ENCODE measurements around the gene MAPK6. TPM values are rescaled to one million over a fixed set of nuclear protein-coding genes. Genes with fewer than 3 reads are reported as not detected.
A peak's percentile ranks its signal among the peaks of the same experiment; 100 is the strongest.

The MAPK6 gene
- total RNA-seq, 4 donors from 2014 or later: 30.3 to 69.4 (median 42.0) TPM

DNA sequence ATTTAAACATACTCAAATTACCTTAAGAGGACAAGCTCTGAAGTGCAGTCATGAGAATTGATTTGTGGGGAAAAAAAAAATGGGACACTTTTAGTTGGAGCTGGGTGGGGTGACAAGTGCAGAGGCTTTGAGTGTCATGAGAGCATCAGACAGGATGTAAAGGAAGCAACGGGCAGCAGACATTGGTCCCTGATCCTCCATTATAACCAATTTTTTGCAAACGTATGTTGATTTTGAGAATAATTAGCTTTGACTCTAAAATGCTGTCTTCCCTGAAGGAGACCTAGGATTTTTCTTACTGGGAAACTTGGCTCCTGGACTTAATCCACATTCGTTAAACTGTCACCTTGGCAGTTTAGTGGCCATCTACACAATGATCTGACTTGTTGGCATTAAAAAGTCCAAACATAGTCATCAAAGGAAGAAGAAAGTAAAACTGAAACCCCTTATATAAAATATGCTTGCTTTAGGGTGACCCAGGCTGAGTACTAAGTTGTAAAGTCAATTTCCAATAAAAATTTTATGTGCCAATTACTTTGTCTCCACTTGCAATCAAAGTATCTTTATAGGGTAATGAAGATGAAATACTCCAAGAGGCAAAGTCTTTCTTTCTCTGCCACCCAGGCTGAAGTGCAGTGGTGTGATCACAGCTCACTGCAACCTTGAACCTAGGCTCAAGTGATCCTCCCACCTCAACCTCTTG is 48.0 kb downstream of the MAPK6 start:
- peaks cover 0 to 14% (median 0%) of the 10 kb centered on the region in 4 donors for H3K36me3 ChIP-seq

DNA sequence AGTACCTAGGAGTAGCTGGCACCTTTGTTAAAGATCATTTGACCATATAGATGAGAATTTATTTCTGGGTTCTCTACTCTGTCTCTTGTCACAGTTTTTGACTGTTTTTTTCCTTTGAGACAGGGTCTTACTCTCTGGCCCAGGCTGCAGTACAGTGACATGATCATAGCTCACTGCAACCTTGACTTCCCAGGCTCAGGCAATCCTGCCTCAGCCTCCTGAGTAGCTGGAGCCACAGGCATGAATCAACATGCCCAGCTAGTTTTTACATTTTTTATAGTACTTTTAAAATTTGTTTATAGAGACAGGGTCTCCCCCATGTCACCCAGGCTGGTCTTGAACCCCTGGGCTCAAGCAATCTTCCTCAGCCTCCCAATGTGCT is 48.5 kb downstream of the MAPK6 start:
- H3K4me1 ChIP-seq: peaks cover 9 to 56% (median 25%) of the 10 kb centered on the region in 4 donors
- DNase-seq: no peak
- in situ Hi-C loops (cut with MboI; ENCODE audit: low pct_ligation_motif_present in 1 of 4, low pct_unique_long_range_greater_than_20kb in 1 of 4, low sequenced_read_pairs in 3 of 4) (no loop called here), intact Hi-C loops (cut with DNase I; ENCODE audit: low total_unique reads) (no loop called here)
- H3K36me3 ChIP-seq: peaks cover 0 to 13% (median 0%) of the 10 kb centered on the region in 4 donors
- H3K4me3 ChIP-seq: no peak overlapping the region
- H3K27ac ChIP-seq: peak overlapping the region; percentile 17 to 59 (median 37)
- no peaks in the 10 kb centered on the region for H3K9me3 ChIP-seq
- TF ChIP-seq POLR2AphosphoS5 (IDR thresholded peaks at IDR 0.05): no peak
- TF ChIP-seq, protein P1, sequence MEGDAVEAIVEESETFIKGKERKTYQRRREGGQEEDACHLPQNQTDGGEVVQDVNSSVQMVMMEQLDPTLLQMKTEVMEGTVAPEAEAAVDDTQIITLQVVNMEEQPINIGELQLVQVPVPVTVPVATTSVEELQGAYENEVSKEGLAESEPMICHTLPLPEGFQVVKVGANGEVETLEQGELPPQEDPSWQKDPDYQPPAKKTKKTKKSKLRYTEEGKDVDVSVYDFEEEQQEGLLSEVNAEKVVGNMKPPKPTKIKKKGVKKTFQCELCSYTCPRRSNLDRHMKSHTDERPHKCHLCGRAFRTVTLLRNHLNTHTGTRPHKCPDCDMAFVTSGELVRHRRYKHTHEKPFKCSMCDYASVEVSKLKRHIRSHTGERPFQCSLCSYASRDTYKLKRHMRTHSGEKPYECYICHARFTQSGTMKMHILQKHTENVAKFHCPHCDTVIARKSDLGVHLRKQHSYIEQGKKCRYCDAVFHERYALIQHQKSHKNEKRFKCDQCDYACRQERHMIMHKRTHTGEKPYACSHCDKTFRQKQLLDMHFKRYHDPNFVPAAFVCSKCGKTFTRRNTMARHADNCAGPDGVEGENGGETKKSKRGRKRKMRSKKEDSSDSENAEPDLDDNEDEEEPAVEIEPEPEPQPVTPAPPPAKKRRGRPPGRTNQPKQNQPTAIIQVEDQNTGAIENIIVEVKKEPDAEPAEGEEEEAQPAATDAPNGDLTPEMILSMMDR (IDR thresholded peaks at IDR 0.05): no peak
- TF ChIP-seq EP300 (IDR thresholded peaks at IDR 0.05; ENCODE audit: low read depth): no peak
- no peak for TF ChIP-seq POLR2A (IDR thresholded peaks at IDR 0.05)
- no peaks in the 10 kb centered on the region for H3K27me3 ChIP-seq

More for the DNA sequence above, 48.0 kb downstream of the MAPK6 start:
- DNase-seq: peak; percentile 59
- 37 to 46% methylated on average over 3 of the region's 3 CpGs for whole genome bisulfite sequencing, 2 donors (ENCODE audit: low coverage in 1 of 2)
- intact Hi-C loops (cut with DNase I; ENCODE audit: low total_unique reads) (no loop called here), in situ Hi-C loops (cut with MboI; ENCODE audit: low pct_ligation_motif_present in 1 of 4, low pct_unique_long_range_greater_than_20kb in 1 of 4, low sequenced_read_pairs in 3 of 4) (no loop called here)
- peak in 2 of 3 donors; percentile 59 to 60 for TF ChIP-seq POLR2AphosphoS5 (IDR thresholded peaks at IDR 0.05)
- no peak for TF ChIP-seq EP300 (IDR thresholded peaks at IDR 0.05; ENCODE audit: low read depth)
- no peak overlapping the region for H3K4me3 ChIP-seq
- peak overlapping the region; percentile 27 to 59 (median 50) for H3K27ac ChIP-seq
- H3K27me3 ChIP-seq: no peaks in the 10 kb centered on the region
- peaks cover 9 to 51% (median 25%) of the 10 kb centered on the region in 4 donors for H3K4me1 ChIP-seq
- H3K9me3 ChIP-seq: no peaks in the 10 kb centered on the region

DNA sequence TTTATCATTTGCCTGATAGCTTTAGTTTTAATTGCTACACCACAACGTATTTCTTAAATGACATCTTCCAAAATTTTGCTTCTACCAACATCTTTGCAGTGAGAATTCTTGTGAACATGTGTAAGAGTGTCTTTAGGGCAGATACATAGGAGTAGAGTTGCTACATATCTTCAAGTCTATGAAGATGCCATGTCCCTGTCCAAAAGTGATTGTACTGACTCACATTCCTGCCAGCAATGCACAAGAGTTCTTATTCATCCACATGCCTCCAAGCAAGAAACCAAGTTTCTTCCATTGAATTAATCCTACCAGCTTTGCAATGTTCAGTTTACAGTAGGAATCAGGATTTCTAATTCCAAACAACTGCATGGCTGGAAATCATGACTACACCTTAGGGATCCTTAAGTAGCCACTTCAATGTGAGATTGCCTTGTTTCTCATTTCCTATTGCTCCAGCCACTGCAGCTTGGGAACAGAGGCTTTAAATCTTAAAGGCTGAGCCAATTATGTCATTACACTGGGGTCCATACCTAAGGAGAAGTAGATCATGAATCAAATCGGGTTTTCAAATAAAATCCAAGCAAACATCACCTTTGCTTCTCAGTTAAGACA is 49.1 kb downstream of the MAPK6 start:
- Histone ChIP-seq H3K27ac (peak overlapping the region in 3 of 4 donors; percentile 24 to 59 (median 53)), H3K27me3 (no peaks in the 10 kb centered on the region), H3K4me1 (peaks cover 9 to 57% (median 25%) of the 10 kb centered on the region in 4 donors), H3K4me3 (no peak overlapping the region), H3K36me3 (peaks cover 0 to 13% (median 0%) of the 10 kb centered on the region in 4 donors), H3K9me3 (no peaks in the 10 kb centered on the region)
- intact Hi-C loops (cut with DNase I; ENCODE audit: low total_unique reads) (no loop called here), in situ Hi-C loops (cut with MboI; ENCODE audit: low pct_ligation_motif_present in 1 of 4, low pct_unique_long_range_greater_than_20kb in 1 of 4, low sequenced_read_pairs in 3 of 4) (no loop called here)
- 60 to 61% methylated on average over 2 of the region's 2 CpGs for WGBS, 2 donors (ENCODE audit: low coverage in 1 of 2)
- no peak for TF ChIP-seq EP300 (IDR thresholded peaks at IDR 0.05; ENCODE audit: low read depth)
- no peak for DNase-seq

DNA sequence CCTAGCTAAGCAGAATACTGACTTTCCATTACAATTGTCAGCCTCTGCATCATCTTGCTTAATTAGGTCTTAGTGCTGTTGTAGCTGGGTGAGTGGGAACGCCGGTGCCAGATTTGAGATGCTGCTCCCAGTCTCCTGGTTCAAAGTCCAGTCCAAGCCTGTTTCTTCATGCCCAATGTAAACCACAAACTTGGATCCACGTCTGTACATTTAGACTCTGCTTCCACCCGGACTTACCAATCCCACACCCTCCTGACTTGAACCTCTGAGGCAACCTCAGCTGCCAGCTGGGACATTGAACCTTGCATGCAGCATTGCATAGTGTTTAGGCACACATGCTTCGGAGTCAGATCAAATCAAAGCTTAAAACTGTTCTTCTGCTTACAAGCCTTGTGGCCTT is 50.5 kb downstream of the MAPK6 start:
- peak overlapping the region; percentile 20 to 74 (median 36) for H3K27ac ChIP-seq
- intact Hi-C loops (cut with DNase I; ENCODE audit: low total_unique reads) (no loop called here), in situ Hi-C loops (cut with MboI; ENCODE audit: low pct_ligation_motif_present in 1 of 4, low pct_unique_long_range_greater_than_20kb in 1 of 4, low sequenced_read_pairs in 3 of 4) (no loop called here)

More for the DNA sequence above, 50.5 kb downstream of the MAPK6 start:
- no peaks in the 10 kb centered on the region for H3K9me3 ChIP-seq
- WGBS, 2 donors (ENCODE audit: low coverage in 1 of 2): 58% methylated on average over 5 of the region's 5 CpGs; no CpG with 5 or more reads in 1 of the 2 donors
- TF ChIP-seq, protein P1 (IDR thresholded peaks at IDR 0.05): no peak
- TF ChIP-seq POLR2A (IDR thresholded peaks at IDR 0.05): no peak
- peak in 2 of 3 donors; percentile 39 to 82 for TF ChIP-seq POLR2AphosphoS5 (IDR thresholded peaks at IDR 0.05)
- TF ChIP-seq EP300 (IDR thresholded peaks at IDR 0.05; ENCODE audit: low read depth): no peak
- no peaks in the 10 kb centered on the region for H3K27me3 ChIP-seq
- peaks cover 9 to 57% (median 25%) of the 10 kb centered on the region in 4 donors for H3K4me1 ChIP-seq
- H3K36me3 ChIP-seq: peaks cover 0 to 5% (median 0%) of the 10 kb centered on the region in 4 donors
- peak; percentile 67 for DNase-seq
- no peak overlapping the region for H3K4me3 ChIP-seq

All from transverse colon (tissue), 4 donors.